Uterus (tissue), 4 donors: ENCODE results near the gene SORL1. TPM values are rescaled to one million over a fixed set of nuclear protein-coding genes. Genes with fewer than 3 reads are reported as not detected.

Experiments used
- DNase-seq, 2 donors: peaks; one replicate each; pipeline ENCODE4 v3.0.0-alpha.2; 2019 to 2020
- H3K27ac ChIP-seq, 2 donors: fragments of 200-600 bp; sonication (generic); 1 replicate in 1 of 2; 2 replicates in 1 of 2; pipeline ENCODE4 v1.5.1; 2016 to 2018
- H3K27me3 ChIP-seq, 2 donors: fragments of 200-600 bp; sonication (generic); one replicate each; pipeline ENCODE4 v1.5.1; 2018 to 2019; ENCODE audit warnings: control low read depth in 1 of 2
- H3K36me3 ChIP-seq, 2 donors: fragments of 200-600 bp; sonication (generic); one replicate each; pipeline ENCODE4 v1.5.1; 2019; ENCODE audit warnings: control low read depth in 1 of 2
- H3K4me1 ChIP-seq, 2 donors: fragments of 200-600 bp; sonication (generic); one replicate each; pipeline ENCODE4 v1.5.1; 2018 to 2019; ENCODE audit warnings: control low read depth in 1 of 2
- H3K4me3 ChIP-seq, 2 donors: fragments of 200-600 bp; sonication (generic); 1 replicate in 1 of 2; 2 replicates in 1 of 2; pipeline ENCODE4 v1.5.1; 2018 to 2019; ENCODE audit warnings: mild to moderate bottlenecking in 1 of 2
- H3K9me3 ChIP-seq, 2 donors: fragments of 200-600 bp; sonication (generic); one replicate each; pipeline ENCODE4 v1.5.1; 2019; ENCODE audit warnings: control low read depth in 1 of 2
- CTCF ChIP-seq, 4 experiments: fragments of 200-600 bp in 2 of 4; fragments of 450-650 bp in 2 of 4; sonication (generic) in 2 of 4; IDR thresholded peaks; one replicate each; pipeline ENCODE4 v1.5.1; 2016 to 2019; ENCODE audit warnings: antibody characterized with exemption in 4 of 4, mild to moderate bottlenecking in 2 of 4, moderate library complexity in 1 of 4
- POLR2A ChIP-seq, 2 donors: fragments of 450-650 bp; IDR thresholded peaks; one replicate each; pipeline ENCODE4 v1.6.1; 2016; ENCODE audit warnings: antibody characterized with exemption in 2 of 2, mild to moderate bottlenecking in 1 of 2, moderate library complexity in 1 of 2
- intact Hi-C: fragments of 100-400 bp; cut with DNase I; formaldehyde crosslinking; loops from one replicate; pipeline ENCODE4 v1.15.1; 2023; ENCODE audit warnings: low total_unique reads
- total RNA-seq, 4 donors: library from RNA; depleted of rRNA in 3 of 4; stranded (reverse); fragments of >200 nt in 3 of 4; gene quantifications; one replicate each; pipeline versions ENCODE4 v1.1.0 to v1.2.4, GENCODE V29; 2014 to 2023
- donor health status: DM: yes; HTN: yes; CAD: no.

The SORL1 gene
- total RNA-seq, 4 donors from 2014 or later = 7.6 to 42.6 (median 17.2) TPM

GRCh38 chr11:121539000-121539399, 86.9 kb downstream of the SORL1 start:
- Histone ChIP-seq H3K9me3 (no peaks in the 10 kb centered on the region), H3K4me1 (no peaks in the 10 kb centered on the region), H3K36me3 (no peaks in the 10 kb centered on the region), H3K4me3 (no peak overlapping the region), H3K27me3 (no peaks in the 10 kb centered on the region), H3K27ac (no peak overlapping the region)
- DNase-seq = no peak
- intact Hi-C loops = no loop called here
- TF ChIP-seq CTCF (IDR thresholded peaks at IDR 0.05) = no peak
- TF ChIP-seq POLR2A (IDR thresholded peaks at IDR 0.05) = no peak

GRCh38 chr11:121540627-121541026, 88.5 kb downstream of the SORL1 start:
- no peak overlapping the region for H3K27ac ChIP-seq
- intact Hi-C loops = no loop called here
- TF ChIP-seq POLR2A (IDR thresholded peaks at IDR 0.05) (no peak), CTCF (IDR thresholded peaks at IDR 0.05) (no peak)
- no peaks in the 10 kb centered on the region for H3K4me1 ChIP-seq
- no peaks in the 10 kb centered on the region for H3K27me3 ChIP-seq
- H3K36me3 ChIP-seq = no peaks in the 10 kb centered on the region
- no peaks in the 10 kb centered on the region for H3K9me3 ChIP-seq
- DNase-seq = no peak
- H3K4me3 ChIP-seq = no peak overlapping the region

GRCh38 chr11:121543836-121544380, 91.8 kb downstream of the SORL1 start:
- H3K4me1 ChIP-seq = no peaks in the 10 kb centered on the region
- TF ChIP-seq CTCF (IDR thresholded peaks at IDR 0.05) (no peak), POLR2A (IDR thresholded peaks at IDR 0.05) (no peak)
- intact Hi-C loops = no loop called here
- DNase-seq = no peak
- H3K27me3 ChIP-seq = no peaks in the 10 kb centered on the region
- H3K36me3 ChIP-seq = no peaks in the 10 kb centered on the region
- H3K4me3 ChIP-seq = no peak overlapping the region
- no peaks in the 10 kb centered on the region for H3K9me3 ChIP-seq
- no peak overlapping the region for H3K27ac ChIP-seq

- no peaks in the 10 kb centered on the region for H3K9me3 ChIP-seq
- no peak overlapping the region for H3K4me3 ChIP-seq
- no peaks in the 10 kb centered on the region for H3K4me1 ChIP-seq
- intact Hi-C loops = no loop called here
- no peak for TF ChIP-seq CTCF (IDR thresholded peaks at IDR 0.05)
- no peak for TF ChIP-seq POLR2A (IDR thresholded peaks at IDR 0.05)
- H3K27me3 ChIP-seq = no peaks in the 10 kb centered on the region
- H3K27ac ChIP-seq = no peak overlapping the region
- DNase-seq = no peak
- H3K36me3 ChIP-seq = no peaks in the 10 kb centered on the region
These were observed 92.8 kb downstream of the SORL1 start for GRCh38 chr11:121544956-121545355.

GRCh38 chr11:121547574-121547973, 95.5 kb downstream of the SORL1 start:
- no peak overlapping the region for H3K4me3 ChIP-seq
- H3K27ac ChIP-seq = no peak overlapping the region
- no peak for DNase-seq
- TF ChIP-seq CTCF (IDR thresholded peaks at IDR 0.05) (no peak), POLR2A (IDR thresholded peaks at IDR 0.05) (no peak)
- intact Hi-C loops = no loop called here
- H3K36me3 ChIP-seq = no peaks in the 10 kb centered on the region
- H3K4me1 ChIP-seq = no peaks in the 10 kb centered on the region
- H3K9me3 ChIP-seq = no peaks in the 10 kb centered on the region
- H3K27me3 ChIP-seq = no peaks in the 10 kb centered on the region
